K562 (cell line): Measurements from ENCODE around the gene ZNF324B. TPM values are rescaled to one million over a fixed set of nuclear protein-coding genes. Genes with fewer than 3 reads are reported as not detected.

Experiments used
- ATAC-seq: fragments of 200-7000 bp; cut with Tn5 transposase; 3 replicates; pipeline ENCODE4 v1.9.1; 2020; ENCODE audit warnings: moderate library complexity
- BruUV-seq: library from RNA; stranded (reverse); fragments of 400-500 nt; replicated peaks from 2 replicates; lab custom pipeline; 2021; lab: Mats Ljungman, UMichigan
- CTCF ChIA-PET: fragments of 300-600 bp; formaldehyde crosslinking; extraction: SDS; loops from one replicate; lab custom pipeline; 2021; ENCODE audit warnings: low intra/inter-chr PET ratio; lab: Yijun Ruan, JAX
- POLR2A ChIA-PET: fragments of 300-600, 350-650 bp; sonication (Branson Sonifier 250); formaldehyde crosslinking; extraction: SDS; loops from one replicate; lab custom pipeline; 2021; ENCODE audit warnings: antibody characterized with exemption, inconsistent platforms; lab: Yijun Ruan, JAX
- DNase-seq, 4 experiments: peaks; one replicate each; pipeline versions ENCODE4 v3.0.0 to v3.0.0-alpha.2; 2011 to 2018; ENCODE audit warnings: low spot score in 3 of 4, mixed read lengths in 3 of 4; ENCODE audit errors: extremely low read depth in 1 of 4
- FAIRE-seq: peaks from 2 replicates; lab custom pipeline; 2011; peaks lifted over from hg19 to GRCh38; lab: Jason Lieb, UNC
- H2AFZ ChIP-seq: 2 replicates; pipeline ENCODE4 v1.6.0; 2011; ENCODE audit warnings: low read depth, low read length, control low read depth, inconsistent platforms
- H3K27ac ChIP-seq: fragments of 200-600 bp; 3 replicates; pipeline ENCODE4 v1.8.0; 2011; ENCODE audit warnings: low read depth, mild to moderate bottlenecking, control low read depth, inconsistent platforms, low read length, moderate library complexity, mixed read lengths; ENCODE audit errors: extremely low read depth
- H3K27me3 ChIP-seq, 2 experiments: fragments of 300-600 bp in 1 of 2; 2 replicates in 1 of 2; 3 replicates in 1 of 2; pipeline versions ENCODE4 v1.6.0 to v1.8.0; 2011; ENCODE audit warnings: inconsistent platforms in 2 of 2, low read length in 2 of 2, mild to moderate bottlenecking in 1 of 2, mixed read lengths in 1 of 2, moderate library complexity in 1 of 2; ENCODE audit not compliant: control insufficient read depth in 2 of 2, insufficient read depth in 2 of 2
- H3K36me3 ChIP-seq: fragments of 300-600 bp; 3 replicates; pipeline ENCODE4 v1.8.0; 2011; ENCODE audit warnings: mild to moderate bottlenecking, low read length, inconsistent platforms; ENCODE audit not compliant: control insufficient read depth, insufficient read depth
- H3K4me1 ChIP-seq, 2 experiments: fragments of 200-600 bp in 1 of 2; replicated peaks in 1 of 2; 2 replicates in 1 of 2; 3 replicates in 1 of 2; pipeline versions ENCODE4 v1.5.1 to v1.8.0; 2011; ENCODE audit warnings: inconsistent platforms in 2 of 2, low read length in 2 of 2, mild to moderate bottlenecking in 1 of 2, mixed read lengths in 1 of 2, moderate library complexity in 1 of 2; ENCODE audit not compliant: control insufficient read depth in 2 of 2, insufficient read depth in 2 of 2
- H3K4me2 ChIP-seq: 2 replicates; pipeline ENCODE4 v1.6.1; 2011; ENCODE audit warnings: low read length, control low read depth, inconsistent platforms, mixed read lengths; ENCODE audit not compliant: insufficient read depth
- H3K4me3 ChIP-seq: fragments of 200-600 bp; sonication (generic), shearing (Covaris generic); 2 replicates; pipeline ENCODE4 v1.5.1; 2016; ENCODE audit warnings: control low read depth, inconsistent platforms
- H3K79me2 ChIP-seq: fragments of 200-600 bp; 3 replicates; pipeline ENCODE4 v1.8.0; 2011; ENCODE audit warnings: low read length, inconsistent platforms; ENCODE audit not compliant: control insufficient read depth, insufficient read depth
- H3K9ac ChIP-seq, 2 experiments: 2 replicates each; pipeline versions ENCODE4 v1.6.0 to v1.6.1; 2011; ENCODE audit warnings: low read depth in 2 of 2, low read length in 2 of 2, control low read depth in 1 of 2, inconsistent platforms in 1 of 2, mild to moderate bottlenecking in 1 of 2, mixed read lengths in 1 of 2; ENCODE audit not compliant: insufficient read depth in 1 of 2
- H3K9me1 ChIP-seq: one replicate; pipeline ENCODE4 v1.6.0; 2011; ENCODE audit warnings: inconsistent platforms, mild to moderate bottlenecking, low read length, moderate library complexity; ENCODE audit not compliant: control insufficient read depth, insufficient read depth
- H3K9me3 ChIP-seq: replicated peaks from 2 replicates; pipeline ENCODE4 v1.5.1; 2011; ENCODE audit warnings: low read depth, low read length, inconsistent platforms; ENCODE audit not compliant: control insufficient read depth, insufficient read depth
- H4K20me1 ChIP-seq: replicated peaks from 2 replicates; pipeline ENCODE4 v1.6.1; 2011; ENCODE audit warnings: low read length, inconsistent platforms, mixed read lengths; ENCODE audit not compliant: control insufficient read depth, insufficient read depth
- ARID2 ChIP-seq: fragments of 450-650 bp; IDR thresholded peaks from 2 replicates; pipeline ENCODE4 v1.6.1; 2017; ENCODE audit warnings: antibody characterized with exemption, mild to moderate bottlenecking
- FOXP1 ChIP-seq: sonication (generic); formaldehyde crosslinking; IDR thresholded peaks from 2 replicates; pipeline ENCODE4 v1.8.0; 2022; ENCODE audit warnings: mild to moderate bottlenecking, missing genetic modification reagents
- MEIS2 ChIP-seq: fragments of 450-650 bp; IDR thresholded peaks from 2 replicates; pipeline ENCODE4 v1.6.1; 2014; ENCODE audit warnings: mild to moderate bottlenecking; ENCODE audit not compliant: partially characterized antibody
- NFIC ChIP-seq: fragments of 450-650 bp; IDR thresholded peaks from 2 replicates; pipeline ENCODE4 v1.6.1; 2017; ENCODE audit warnings: mild to moderate bottlenecking, inconsistent platforms
- NR2C2 ChIP-seq, 2 experiments: fragments of 200-800 bp in 1 of 2; sonication (Bioruptor generic) in 1 of 2; sonication (generic) in 1 of 2; formaldehyde crosslinking in 1 of 2; IDR thresholded peaks; 2 replicates each; pipeline versions ENCODE4 v1.6.1 to v1.8.0; 2016 to 2022; ENCODE audit warnings: mild to moderate bottlenecking in 1 of 2, missing compliant biosample characterization in 1 of 2, missing genetic modification characterization in 1 of 2, missing genetic modification reagents in 1 of 2
- PHB ChIP-seq: fragments of 250-450 bp; sonication (Bioruptor Pico); IDR thresholded peaks from 2 replicates; pipeline ENCODE4 v1.5.0; 2021
- POLR3A ChIP-seq: IDR thresholded peaks from 2 replicates; pipeline ENCODE4 v1.6.1; 2011; ENCODE audit warnings: borderline replicate concordance, mild to moderate bottlenecking, moderate library complexity; ENCODE audit not compliant: insufficient read length, insufficient read depth; ENCODE audit errors: extremely low read depth
- SIN3A ChIP-seq, 2 experiments: fragments of 150-350 bp in 1 of 2; IDR thresholded peaks; 2 replicates each; pipeline ENCODE4 v1.6.1; 2011 to 2016; ENCODE audit warnings: borderline replicate concordance in 2 of 2, low read depth in 2 of 2, low read length in 2 of 2, mild to moderate bottlenecking in 2 of 2, moderate library complexity in 2 of 2; ENCODE audit not compliant: control insufficient read depth in 1 of 2
- SMARCA5 ChIP-seq: fragments of 450-650 bp; IDR thresholded peaks from 2 replicates; pipeline ENCODE4 v1.6.1; 2016
- SOX6 ChIP-seq: fragments of 450-650 bp; IDR thresholded peaks from 2 replicates; pipeline ENCODE4 v1.6.1; 2014; ENCODE audit warnings: mild to moderate bottlenecking
- TGIF2 ChIP-seq: sonication (generic); formaldehyde crosslinking; IDR thresholded peaks from 2 replicates; pipeline ENCODE4 v1.8.1; 2022; ENCODE audit warnings: mild to moderate bottlenecking, missing genetic modification reagents, moderate library complexity
- ZFX ChIP-seq: sonication (generic); formaldehyde crosslinking; IDR thresholded peaks from 2 replicates; pipeline ENCODE4 v1.8.0; 2022; ENCODE audit warnings: mild to moderate bottlenecking, missing genetic modification reagents, moderate library complexity
- ZNF174 ChIP-seq: fragments of 250-450 bp; sonication (Bioruptor Pico); IDR thresholded peaks from 2 replicates; pipeline ENCODE4 v1.4.0; 2020; ENCODE audit warnings: mild to moderate bottlenecking
- ZNF408 ChIP-seq: fragments of 250-450 bp; sonication (Bioruptor Pico); IDR thresholded peaks from 2 replicates; pipeline ENCODE4 v1.4.0; 2020; ENCODE audit warnings: low read depth, mild to moderate bottlenecking, moderate library complexity
- WGBS: fragments of 100-300 bp; shearing (Covaris generic); methylation state at CpG from one replicate; pipeline ENCODE4 v1.1.6; 2016; ENCODE audit warnings: low coverage, mixed read lengths; ENCODE audit not compliant: insufficient coverage; ENCODE audit errors: missing lambda C conversion rate; 5-methylcytosine and 5-hydroxymethylcytosine counted together
- in situ Hi-C: fragments of 300-500 bp; cut with MboI; formaldehyde crosslinking; loops from 4 replicates; pipeline ENCODE4 v1.15.0; 2018; ENCODE audit warnings: inconsistent platforms, mixed read lengths
- intact Hi-C: fragments of 100-400 bp; cut with micrococcal nuclease; formaldehyde crosslinking; loops from 2 replicates; pipeline ENCODE4 v1.14.2; 2022
- polyA plus RNA-seq, 8 experiments: library from polyadenylated mRNA; depleted of rRNA in 4 of 8; stranded (reverse) in 5 of 8; unstranded in 3 of 8; fragments of >200 nt; fragmentation: Nextera tagmentation in 2 of 8; fragmentation: Illumina TruSeq in 1 of 8; extraction: Ambion mirVana in 2 of 8; extraction: Trizol in 1 of 8; gene quantifications; 2 replicates each; pipeline versions ENCODE4 v1.2.1 to v1.2.3, GENCODE V29; 2011 to 2014; ENCODE audit warnings: inconsistent platforms in 1 of 8, missing spikeins in 1 of 8
- total RNA-seq, 7 experiments: library from RNA; depleted of rRNA in 6 of 7; stranded (reverse); fragments of >200 nt in 6 of 7; fragmentation: Illumina TruSeq in 2 of 7; extraction: Trizol in 2 of 7; gene quantifications; 2 replicates each; pipeline versions ENCODE4 v1.2.1 to v1.2.3, GENCODE V29; 2011 to 2021; ENCODE audit warnings: low replicate concordance in 1 of 7
- TF ChIP-seq, protein P1 (sequence below): fragments of 250-450 bp; sonication (Bioruptor Pico); IDR thresholded peaks from 2 replicates; pipeline ENCODE4 v1.5.0; 2021
- TF ChIP-seq, protein P2 (sequence below): sonication (generic); formaldehyde crosslinking; IDR thresholded peaks from 2 replicates; pipeline ENCODE4 v1.8.0; 2022; ENCODE audit warnings: missing genetic modification reagents, mild to moderate bottlenecking, moderate library complexity, borderline replicate concordance
- TF ChIP-seq, protein P3 (sequence below): fragments of 450-650 bp; IDR thresholded peaks from 2 replicates; pipeline ENCODE4 v1.6.1; 2016; ENCODE audit warnings: low read depth, mild to moderate bottlenecking, moderate library complexity
- TF ChIP-seq, protein P4 (sequence below): sonication (generic); formaldehyde crosslinking; IDR thresholded peaks from 2 replicates; pipeline ENCODE4 v1.8.1; 2023; ENCODE audit warnings: mild to moderate bottlenecking, missing genetic modification reagents, moderate library complexity

Gene ZNF324B
- total and polyA plus RNA-seq, 9 of the 15 experiments (the other 6 are each of a cell fraction or from before 2014, with no cell fraction given), result 0.20 to 13.5 (median 5.7) TPM

DNA sequence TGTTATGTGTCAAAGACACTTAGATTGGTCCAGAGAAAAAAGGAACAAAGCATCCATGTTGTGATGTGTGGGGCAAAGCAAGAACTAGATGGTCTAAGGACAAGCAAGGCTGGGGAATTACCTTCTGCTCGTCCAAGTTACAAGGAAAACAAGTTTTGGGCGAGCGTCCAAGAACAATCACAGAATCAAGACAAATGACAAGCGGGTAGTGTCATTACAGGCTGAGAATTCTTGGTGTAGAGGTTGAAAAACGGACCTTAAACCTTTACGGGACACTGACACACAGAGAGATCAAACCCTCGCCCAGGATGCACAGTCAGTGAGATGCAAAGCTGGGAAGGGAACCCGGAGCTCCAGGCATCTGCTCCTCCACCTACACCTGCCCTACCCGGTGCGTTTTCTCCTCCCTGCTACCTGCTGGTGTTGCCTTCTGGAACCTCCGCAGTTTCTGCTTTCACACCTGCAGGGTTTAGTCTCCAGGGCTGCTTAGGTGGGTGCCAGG, 515 bp upstream of the ZNF324B start:
- POLR2A ChIA-PET, result interaction anchor here (0.6 to 1.2 kb wide), 6 partner anchors 8 to 172 kb away, joined by 3 to 5 read pairs (median 4); partner anchors contain the start of genes ZNF324 and ZNF8
- Histone ChIP-seq H2AFZ (peak overlapping the region; percentile 93), H3K9me1 (no peaks in the 10 kb centered on the region), H3K4me3 (peak overlapping the region; percentile 84), H3K27ac (no peak overlapping the region), H3K9ac (peak overlapping the region in 1 of 2 experiments; percentile 81; a peak in 2 of 4 replicates), H3K36me3 (peaks cover 15% of the 10 kb centered on the region; the same call in 1 of the 3 replicates), H3K4me2 (peak overlapping the region; percentile 90), H3K4me1 (peaks cover 4 to 15% of the 10 kb centered on the region in 2 experiments; a peak in 4 of 5 replicates), H3K27me3 (no peaks in the 10 kb centered on the region), H4K20me1 (no peaks in the 10 kb centered on the region), H3K9me3 (peaks cover 15% of the 10 kb centered on the region), H3K79me2 (peaks cover 8% of the 10 kb centered on the region; the same call in 2 of the 3 replicates)
- intact Hi-C loops, result no loop called here
- peak; percentile 23 for FAIRE-seq
- in situ Hi-C loops, result no loop called here
- no TSS peak for BruUV-seq
- CTCF ChIA-PET, result interaction anchor here (0.7 kb wide), 1 partner anchor 225 kb away, joined by 4 read pairs; no protein-coding TSS in a partner anchor
- peak; percentile 10 for ATAC-seq
- DNase-seq, result peak in 2 of 4 experiments; percentile 19 to 35
- 1% methylated on average over 11 of the region's 11 CpGs for WGBS
- TF ChIP-seq TGIF2 (CRISPR knock-in tag), result no peak
- TF ChIP-seq SOX6, result 0 out of 2 replicates have a peak, but pooled peaks have one; percentile 11
- TF ChIP-seq, protein P1, sequence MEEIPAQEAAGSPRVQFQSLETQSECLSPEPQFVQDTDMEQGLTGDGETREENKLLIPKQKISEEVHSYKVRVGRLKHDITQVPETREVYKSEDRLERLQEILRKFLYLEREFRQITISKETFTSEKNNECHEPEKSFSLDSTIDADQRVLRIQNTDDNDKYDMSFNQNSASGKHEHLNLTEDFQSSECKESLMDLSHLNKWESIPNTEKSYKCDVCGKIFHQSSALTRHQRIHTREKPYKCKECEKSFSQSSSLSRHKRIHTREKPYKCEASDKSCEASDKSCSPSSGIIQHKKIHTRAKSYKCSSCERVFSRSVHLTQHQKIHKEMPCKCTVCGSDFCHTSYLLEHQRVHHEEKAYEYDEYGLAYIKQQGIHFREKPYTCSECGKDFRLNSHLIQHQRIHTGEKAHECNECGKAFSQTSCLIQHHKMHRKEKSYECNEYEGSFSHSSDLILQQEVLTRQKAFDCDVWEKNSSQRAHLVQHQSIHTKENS (CRISPR knock-in tag), result no peak
- no peak for TF ChIP-seq ZNF408 (CRISPR knock-in tag)
- TF ChIP-seq NFIC, result peak; percentile 39
- no peak for TF ChIP-seq POLR3A
- peak; percentile 3 for TF ChIP-seq MEIS2
- no peak for TF ChIP-seq NR2C2 (CRISPR knock-in tag; IDR thresholded peaks at IDR 0.05)
- TF ChIP-seq NR2C2 (tag; IDR thresholded peaks at IDR 0.05), result no peak
- TF ChIP-seq, protein P2, sequence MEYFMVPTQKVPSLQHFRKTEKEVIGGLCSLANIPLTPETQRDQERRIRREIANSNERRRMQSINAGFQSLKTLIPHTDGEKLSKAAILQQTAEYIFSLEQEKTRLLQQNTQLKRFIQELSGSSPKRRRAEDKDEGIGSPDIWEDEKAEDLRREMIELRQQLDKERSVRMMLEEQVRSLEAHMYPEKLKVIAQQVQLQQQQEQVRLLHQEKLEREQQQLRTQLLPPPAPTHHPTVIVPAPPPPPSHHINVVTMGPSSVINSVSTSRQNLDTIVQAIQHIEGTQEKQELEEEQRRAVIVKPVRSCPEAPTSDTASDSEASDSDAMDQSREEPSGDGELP (CRISPR knock-in tag), result no peak
- no peak for TF ChIP-seq FOXP1 (CRISPR knock-in tag)
- TF ChIP-seq, protein P3, sequence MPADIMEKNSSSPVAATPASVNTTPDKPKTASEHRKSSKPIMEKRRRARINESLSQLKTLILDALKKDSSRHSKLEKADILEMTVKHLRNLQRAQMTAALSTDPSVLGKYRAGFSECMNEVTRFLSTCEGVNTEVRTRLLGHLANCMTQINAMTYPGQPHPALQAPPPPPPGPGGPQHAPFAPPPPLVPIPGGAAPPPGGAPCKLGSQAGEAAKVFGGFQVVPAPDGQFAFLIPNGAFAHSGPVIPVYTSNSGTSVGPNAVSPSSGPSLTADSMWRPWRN, result no peak
- TF ChIP-seq PHB, result no peak
- TF ChIP-seq ZNF174, result no peak
- TF ChIP-seq ARID2, result no peak
- 0 out of 2 replicates have a peak, but pooled peaks have one; percentile 4 for TF ChIP-seq ZFX (CRISPR knock-in tag)
- no peak for TF ChIP-seq SMARCA5
- no peak for TF ChIP-seq SIN3A (IDR thresholded peaks at IDR 0.05; ENCODE audit: borderline replicate concordance in 2 of 2, control insufficient read depth in 1 of 2, low read depth in 2 of 2, low read length in 2 of 2)
- TF ChIP-seq, protein P4, sequence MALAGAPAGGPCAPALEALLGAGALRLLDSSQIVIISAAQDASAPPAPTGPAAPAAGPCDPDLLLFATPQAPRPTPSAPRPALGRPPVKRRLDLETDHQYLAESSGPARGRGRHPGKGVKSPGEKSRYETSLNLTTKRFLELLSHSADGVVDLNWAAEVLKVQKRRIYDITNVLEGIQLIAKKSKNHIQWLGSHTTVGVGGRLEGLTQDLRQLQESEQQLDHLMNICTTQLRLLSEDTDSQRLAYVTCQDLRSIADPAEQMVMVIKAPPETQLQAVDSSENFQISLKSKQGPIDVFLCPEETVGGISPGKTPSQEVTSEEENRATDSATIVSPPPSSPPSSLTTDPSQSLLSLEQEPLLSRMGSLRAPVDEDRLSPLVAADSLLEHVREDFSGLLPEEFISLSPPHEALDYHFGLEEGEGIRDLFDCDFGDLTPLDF, result no peak
